Ovary (tissue), 9 donors: ENCODE measurements around the gene CFAP100. TPM values are rescaled to one million over a fixed set of nuclear protein-coding genes. Genes with fewer than 3 reads are reported as not detected.

Source experiments
- DNase-seq, 5 donors: peaks; one replicate each; pipeline ENCODE4 v3.0.0-alpha.2; 2019 to 2020
- H3K27ac ChIP-seq, 2 donors: fragments of 200-600 bp; one replicate each; pipeline versions ENCODE4 v1.5.1 to v1.8.0; 2019 to 2022
- H3K27me3 ChIP-seq: fragments of 200-600 bp; one replicate; pipeline ENCODE4 v1.8.0; 2022
- H3K36me3 ChIP-seq: fragments of 200-600 bp; sonication (generic); one replicate; pipeline ENCODE4 v1.5.1; 2019
- H3K4me1 ChIP-seq: one replicate; pipeline ENCODE4 v1.8.1; 2013; ENCODE audit warnings: mild to moderate bottlenecking, moderate library complexity; ENCODE audit not compliant: insufficient read depth
- H3K4me3 ChIP-seq: fragments of 200-600 bp; sonication (generic); one replicate; pipeline ENCODE4 v1.5.1; 2017
- H3K9me3 ChIP-seq, 2 donors: fragments of 200-600 bp in 1 of 2; sonication (generic) in 1 of 2; one replicate each; pipeline versions ENCODE4 v1.5.1 to v1.8.1; 2013 to 2019; ENCODE audit warnings: mild to moderate bottlenecking in 1 of 2, moderate library complexity in 1 of 2
- CTCF ChIP-seq, 3 donors: fragments of 450-650 bp in 2 of 3; fragments of 200-600 bp in 1 of 3; IDR thresholded peaks; one replicate each; pipeline versions ENCODE4 v1.5.1 to v1.8.0; 2016 to 2022; ENCODE audit warnings: antibody characterized with exemption in 3 of 3, mild to moderate bottlenecking in 1 of 3
- EP300 ChIP-seq: sonication (generic); formaldehyde crosslinking; IDR thresholded peaks from one replicate; pipeline ENCODE4 v1.6.1; 2017; ENCODE audit warnings: antibody characterized with exemption
- POLR2A ChIP-seq: fragments of 450-650 bp; IDR thresholded peaks from one replicate; pipeline ENCODE4 v1.6.1; 2017; ENCODE audit warnings: antibody characterized with exemption, mild to moderate bottlenecking, moderate library complexity
- WGBS, 3 donors: extraction: QIAGEN DNeasy Blood & Tissue Kit in 1 of 3; methylation state at CpG; one replicate each; pipeline versions ENCODE4 v1.1.5 to v1.1.7; 2013 to 2017; 5-methylcytosine and 5-hydroxymethylcytosine counted together
- intact Hi-C, 4 donors: fragments of 100-400 bp; cut with DNase I; formaldehyde crosslinking; loops; one replicate each; pipeline versions ENCODE4 v1.11.0 to v1.15.1; 2022 to 2023
- polyA plus RNA-seq, 2 donors: library from polyadenylated mRNA; stranded (reverse); fragments of 200-250 nt in 1 of 2; fragments of 350-450 nt in 1 of 2; fragmentation: Illumina TruSeq in 1 of 2; extraction: RNeasy Lipid Tissue Mini Kit (QIAGEN cat#74804) in 1 of 2; gene quantifications; one replicate each; pipeline ENCODE4 v1.2.3, GENCODE V29; 2013 to 2014
- total RNA-seq, 7 donors: library from RNA; depleted of rRNA in 2 of 7; stranded (reverse); fragments of >200 nt in 2 of 7; fragmentation: NEBNext Ultra II Directional in 3 of 7; extraction: Animal tissue kit (Norgen Biotek cat#: 25700) in 3 of 7; gene quantifications; one replicate each; pipeline versions ENCODE4 v1.1.0 to v1.2.4, GENCODE V29; 2016 to 2023
- donor health status: DM: no; HTN: no; CAD: no; lungs with moderate emphysema.
- donor health status: DM: no; HTN: no; CAD: no.
- donor health status: Bipolar disorder and iron deficiency.
- donor health status: DM: yes; HTN: yes; CAD: no.
- donor health status: DM: no; HTN: no; CAD: no.
- donor health status: DM: yes; HTN: yes; CAD: no.

Gene CFAP100
- total and polyA plus RNA-seq, 9 donors, result 0.06 to 21.3 (median 1.6) TPM; not detected in 3

- Histone ChIP-seq H3K36me3 (no peaks in the 10 kb centered on the region), H3K4me1 (no peaks in the 10 kb centered on the region), H3K27me3 (no peaks in the 10 kb centered on the region), H3K4me3 (no peak overlapping the region), H3K9me3 (no peaks in the 10 kb centered on the region), H3K27ac (no peak overlapping the region)
- TF ChIP-seq POLR2A, result no peak
- TF ChIP-seq CTCF (IDR thresholded peaks at IDR 0.05), result no peak
- TF ChIP-seq EP300, result no peak
- DNase-seq, result peak in 2 of 5 donors; percentile 5 to 11
- 95 to 99% (median 98%) methylated on average over 6 of the region's 6 CpGs for WGBS, 3 donors
- intact Hi-C loops, result no loop called here
These were observed 27.3 kb upstream of the CFAP100 start for GRCh38 chr3:126367316-126367805.

DNA sequence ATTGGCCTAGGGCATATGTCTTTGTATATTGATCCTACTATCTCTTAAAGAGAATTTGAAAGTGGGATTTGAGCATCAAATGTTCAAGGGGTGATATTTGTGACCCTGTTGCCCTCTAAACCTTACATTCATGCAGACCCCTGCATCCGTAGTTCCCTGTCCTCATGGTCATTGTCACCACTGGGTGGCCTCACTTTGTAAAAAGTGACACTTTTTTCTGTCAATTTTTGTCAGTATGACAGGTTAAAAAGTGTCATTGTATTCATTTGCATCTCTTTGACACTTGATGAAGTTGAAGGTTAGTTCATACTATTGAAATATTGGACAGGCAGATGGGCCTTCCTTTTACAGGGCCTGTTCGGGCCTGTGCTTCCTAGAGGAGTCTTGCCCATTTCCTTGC, 25.2 kb upstream of the CFAP100 start:
- Histone ChIP-seq H3K9me3 (no peaks in the 10 kb centered on the region), H3K27ac (no peak overlapping the region), H3K4me1 (peaks cover 5% of the 10 kb centered on the region), H3K27me3 (no peaks in the 10 kb centered on the region), H3K36me3 (no peaks in the 10 kb centered on the region), H3K4me3 (no peak overlapping the region)
- WGBS, 3 donors, result 89 to 97% (median 94%) methylated on average over 2 of the region's 2 CpGs
- intact Hi-C loops, result no loop called here
- no peak for TF ChIP-seq CTCF (IDR thresholded peaks at IDR 0.05)
- TF ChIP-seq POLR2A, result no peak
- no peak for TF ChIP-seq EP300
- peak in 1 of 5 donors; percentile 0 for DNase-seq

DNA sequence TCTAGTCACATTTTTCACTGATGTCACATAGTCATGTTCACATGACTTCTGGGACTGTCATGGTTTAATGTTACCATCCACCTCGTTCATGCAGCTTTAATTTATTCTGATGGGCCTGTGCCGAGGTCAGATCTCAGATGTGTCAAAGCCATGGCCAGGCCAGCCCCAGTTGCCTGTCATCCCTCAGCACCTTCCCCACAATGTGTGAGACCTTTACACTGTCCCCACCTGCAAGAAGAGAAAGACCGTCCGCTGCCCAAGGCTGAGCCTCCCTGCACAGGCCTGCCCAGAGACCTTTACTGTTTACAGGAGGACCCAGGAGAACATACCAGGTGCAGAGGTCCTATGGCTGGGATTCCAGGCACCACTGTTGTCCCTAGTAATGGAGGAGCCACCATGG, 24.7 kb upstream of the CFAP100 start:
- Histone ChIP-seq H3K4me1 (peaks cover 5% of the 10 kb centered on the region), H3K27me3 (no peaks in the 10 kb centered on the region), H3K36me3 (no peaks in the 10 kb centered on the region), H3K9me3 (no peaks in the 10 kb centered on the region), H3K27ac (no peak overlapping the region), H3K4me3 (no peak overlapping the region)
- DNase-seq, result peak in 2 of 5 donors; percentile 2 to 8
- TF ChIP-seq POLR2A (no peak), CTCF (IDR thresholded peaks at IDR 0.05) (no peak), EP300 (no peak)
- intact Hi-C loops, result no loop called here
- WGBS, 3 donors, result 69 to 72% (median 71%) methylated on average over 4 of the region's 4 CpGs

DNA sequence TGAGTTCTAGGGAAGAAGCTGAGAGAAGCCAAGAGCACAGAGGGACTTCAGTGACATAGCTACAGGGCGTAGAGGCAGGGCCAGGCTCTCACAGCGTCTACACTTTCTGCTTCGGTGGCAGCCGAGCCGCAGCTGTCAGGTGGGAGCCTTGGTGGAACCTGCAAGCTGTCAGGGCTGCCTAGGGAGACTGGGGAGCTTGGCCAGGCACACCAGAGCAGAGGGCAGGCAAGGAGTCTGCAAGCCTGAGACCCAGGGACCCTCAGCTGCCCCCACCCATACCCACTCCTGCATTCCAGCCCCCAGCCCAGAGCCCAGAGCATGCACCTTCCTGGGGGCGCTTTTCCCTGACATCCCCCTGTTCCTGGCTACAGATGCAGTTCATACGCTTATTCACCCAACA, 24.1 kb upstream of the CFAP100 start:
- peak in 3 of 5 donors; percentile 5 to 10 (median 10) for DNase-seq

More for the DNA sequence above, 24.1 kb upstream of the CFAP100 start:
- Histone ChIP-seq H3K27ac (no peak overlapping the region), H3K27me3 (no peaks in the 10 kb centered on the region), H3K4me3 (no peak overlapping the region), H3K36me3 (no peaks in the 10 kb centered on the region), H3K9me3 (no peaks in the 10 kb centered on the region), H3K4me1 (peaks cover 5% of the 10 kb centered on the region)
- WGBS, 3 donors, result 92 to 93% (median 92%) methylated on average over 7 of the region's 7 CpGs
- intact Hi-C loops, result no loop called here
- TF ChIP-seq CTCF (IDR thresholded peaks at IDR 0.05) (no peak), POLR2A (no peak), EP300 (no peak)
